Kidney (tissue), 14 donors: ENCODE results near the gene PRRG2. TPM values are rescaled to one million over a fixed set of nuclear protein-coding genes. Genes with fewer than 3 reads are reported as not detected.

Experiments used
- DNase-seq, 5 donors: peaks; one replicate each; pipeline ENCODE4 v3.0.0-alpha.2; 2013 to 2020
- FAIRE-seq: peaks from 2 replicates; lab custom pipeline; 2012; peaks lifted over from hg19 to GRCh38; lab: Jason Lieb, UNC
- H3K27ac ChIP-seq, 2 donors: one replicate each; pipeline ENCODE4 v1.7.0; 2013; ENCODE audit warnings: low read depth in 2 of 2, low read length in 2 of 2, inconsistent platforms in 1 of 2
- H3K27me3 ChIP-seq: one replicate; pipeline ENCODE4 v1.7.1; 2013; ENCODE audit warnings: low read length, inconsistent platforms; ENCODE audit not compliant: control insufficient read depth, insufficient read depth
- H3K36me3 ChIP-seq, 3 donors: one replicate each; pipeline versions ENCODE4 v1.7.0 to v1.7.1; 2013; ENCODE audit warnings: low read length in 3 of 3, control low read depth in 1 of 3, inconsistent platforms in 1 of 3; ENCODE audit not compliant: insufficient read depth in 3 of 3, control insufficient read depth in 2 of 3
- H3K4me1 ChIP-seq, 3 donors: one replicate each; pipeline versions ENCODE4 v1.7.0 to v1.7.1; 2013; ENCODE audit warnings: low read length in 3 of 3, inconsistent platforms in 1 of 3, low read depth in 1 of 3; ENCODE audit not compliant: control insufficient read depth in 2 of 3, insufficient read depth in 2 of 3
- H3K4me3 ChIP-seq, 3 donors: one replicate each; pipeline versions ENCODE4 v1.7.0 to v1.8.1; 2013; ENCODE audit warnings: low read length in 3 of 3, control low read depth in 1 of 3, inconsistent platforms in 1 of 3
- H3K9ac ChIP-seq, 3 donors: one replicate each; pipeline versions ENCODE4 v1.7.0 to v1.7.1; 2013; ENCODE audit warnings: low read length in 3 of 3, control low read depth in 1 of 3, inconsistent platforms in 1 of 3
- H3K9me3 ChIP-seq, 3 donors: one replicate each; pipeline versions ENCODE4 v1.7.0 to v1.7.1; 2013; ENCODE audit warnings: low read length in 3 of 3, control low read depth in 1 of 3, inconsistent platforms in 1 of 3; ENCODE audit not compliant: control insufficient read depth in 2 of 3, insufficient read depth in 1 of 3
- intact Hi-C: fragments of 100-400 bp; cut with DNase I; formaldehyde crosslinking; loops from one replicate; pipeline ENCODE4 v1.11.1; 2022
- polyA plus RNA-seq: library from polyadenylated mRNA; stranded (reverse); fragments of 350-450 nt; fragmentation: Illumina TruSeq; extraction: RNeasy Lipid Tissue Mini Kit (QIAGEN cat#74804); gene quantifications from one replicate; pipeline ENCODE4 v1.2.3, GENCODE V29; 2014; ENCODE audit warnings: low read depth, low replicate concordance; ENCODE audit not compliant: insufficient read depth
- total RNA-seq: library from RNA; stranded (reverse); fragmentation: NEBNext Ultra II Directional; extraction: Animal tissue kit (Norgen Biotek cat#: 25700); gene quantifications from one replicate; pipeline ENCODE4 v1.2.1, GENCODE V29; 2021
- TF ChIP-seq, protein P1 (sequence below): IDR thresholded peaks from 3 replicates; pipeline ENCODE4 v1.5.1; 2012; ENCODE audit warnings: mild to moderate bottlenecking, moderate library complexity, borderline replicate concordance; ENCODE audit not compliant: insufficient read depth; ENCODE audit errors: extremely low read depth
- donor health status: control.
- donor health status: control.
- donor health status: control.
- donor health status: control.
- donor health status: control.
- donor health status: DM: yes; HTN: yes; CAD: no.
- donor health status: Normal renal cell carcinoma (clear cell type).

The PRRG2 gene
- total and polyA plus RNA-seq, 2 donors from 2014 or later = 14.9 to 17.6 TPM

DNA sequence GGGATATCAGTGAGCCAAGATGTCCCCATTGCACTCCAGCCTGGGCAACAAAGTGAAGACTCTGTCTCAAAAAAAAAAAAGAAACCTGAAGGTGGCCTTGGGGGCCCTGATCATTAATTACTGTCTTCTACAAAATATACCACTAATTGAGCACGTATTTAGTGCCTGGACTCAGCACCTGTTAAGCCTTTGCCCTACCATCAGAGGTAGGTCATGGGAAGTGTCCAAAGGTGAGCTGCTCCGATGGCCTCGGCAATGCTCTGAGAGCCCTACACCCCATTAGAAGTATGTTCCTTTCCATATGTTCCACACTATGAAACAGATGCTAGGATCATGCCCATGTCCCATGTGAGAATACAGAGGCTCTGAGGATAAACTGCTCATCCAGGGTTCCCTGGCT is 21.7 kb upstream of the PRRG2 start:
- peaks cover 2 to 28% (median 11%) of the 10 kb centered on the region in 3 donors for H3K36me3 ChIP-seq
- FAIRE-seq (no peak), DNase-seq (no peak)
- H3K4me1 ChIP-seq = no peaks in the 10 kb centered on the region
- no peaks in the 10 kb centered on the region for H3K9me3 ChIP-seq
- TF ChIP-seq, protein P1, sequence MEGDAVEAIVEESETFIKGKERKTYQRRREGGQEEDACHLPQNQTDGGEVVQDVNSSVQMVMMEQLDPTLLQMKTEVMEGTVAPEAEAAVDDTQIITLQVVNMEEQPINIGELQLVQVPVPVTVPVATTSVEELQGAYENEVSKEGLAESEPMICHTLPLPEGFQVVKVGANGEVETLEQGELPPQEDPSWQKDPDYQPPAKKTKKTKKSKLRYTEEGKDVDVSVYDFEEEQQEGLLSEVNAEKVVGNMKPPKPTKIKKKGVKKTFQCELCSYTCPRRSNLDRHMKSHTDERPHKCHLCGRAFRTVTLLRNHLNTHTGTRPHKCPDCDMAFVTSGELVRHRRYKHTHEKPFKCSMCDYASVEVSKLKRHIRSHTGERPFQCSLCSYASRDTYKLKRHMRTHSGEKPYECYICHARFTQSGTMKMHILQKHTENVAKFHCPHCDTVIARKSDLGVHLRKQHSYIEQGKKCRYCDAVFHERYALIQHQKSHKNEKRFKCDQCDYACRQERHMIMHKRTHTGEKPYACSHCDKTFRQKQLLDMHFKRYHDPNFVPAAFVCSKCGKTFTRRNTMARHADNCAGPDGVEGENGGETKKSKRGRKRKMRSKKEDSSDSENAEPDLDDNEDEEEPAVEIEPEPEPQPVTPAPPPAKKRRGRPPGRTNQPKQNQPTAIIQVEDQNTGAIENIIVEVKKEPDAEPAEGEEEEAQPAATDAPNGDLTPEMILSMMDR = no peak
- no peaks in the 10 kb centered on the region for H3K27me3 ChIP-seq
- intact Hi-C loops = no loop called here
- no peak overlapping the region for H3K4me3 ChIP-seq
- H3K27ac ChIP-seq = no peak overlapping the region
- no peak overlapping the region for H3K9ac ChIP-seq

DNA sequence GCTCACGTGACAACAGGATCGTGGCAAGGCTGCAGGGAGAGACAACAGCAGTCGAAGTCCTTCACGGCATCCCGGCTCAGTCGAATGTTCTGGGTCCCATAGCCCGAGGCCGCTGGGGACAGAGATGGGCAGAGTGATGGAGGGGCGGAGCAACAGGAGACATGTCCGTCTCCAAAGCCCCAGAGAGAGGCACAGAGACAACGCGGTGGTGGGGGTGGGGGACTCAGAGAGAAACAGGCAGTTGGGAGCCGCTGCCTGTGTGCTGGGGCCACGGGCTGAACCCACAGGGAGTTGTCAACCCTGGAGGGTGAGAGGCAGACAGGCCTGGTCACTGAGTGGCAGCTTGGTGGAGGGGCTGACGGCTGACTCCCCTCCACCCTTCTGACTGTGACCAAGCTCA is 21.2 kb upstream of the PRRG2 start:
- H3K4me3 ChIP-seq = no peak overlapping the region
- intact Hi-C loops = no loop called here
- peaks cover 2 to 28% (median 11%) of the 10 kb centered on the region in 3 donors for H3K36me3 ChIP-seq
- H3K9ac ChIP-seq = no peak overlapping the region
- no peak overlapping the region for H3K27ac ChIP-seq
- FAIRE-seq = no peak
- no peaks in the 10 kb centered on the region for H3K4me1 ChIP-seq
- DNase-seq = no peak
- no peaks in the 10 kb centered on the region for H3K9me3 ChIP-seq
- TF ChIP-seq, protein P1 = no peak
- no peaks in the 10 kb centered on the region for H3K27me3 ChIP-seq

DNA sequence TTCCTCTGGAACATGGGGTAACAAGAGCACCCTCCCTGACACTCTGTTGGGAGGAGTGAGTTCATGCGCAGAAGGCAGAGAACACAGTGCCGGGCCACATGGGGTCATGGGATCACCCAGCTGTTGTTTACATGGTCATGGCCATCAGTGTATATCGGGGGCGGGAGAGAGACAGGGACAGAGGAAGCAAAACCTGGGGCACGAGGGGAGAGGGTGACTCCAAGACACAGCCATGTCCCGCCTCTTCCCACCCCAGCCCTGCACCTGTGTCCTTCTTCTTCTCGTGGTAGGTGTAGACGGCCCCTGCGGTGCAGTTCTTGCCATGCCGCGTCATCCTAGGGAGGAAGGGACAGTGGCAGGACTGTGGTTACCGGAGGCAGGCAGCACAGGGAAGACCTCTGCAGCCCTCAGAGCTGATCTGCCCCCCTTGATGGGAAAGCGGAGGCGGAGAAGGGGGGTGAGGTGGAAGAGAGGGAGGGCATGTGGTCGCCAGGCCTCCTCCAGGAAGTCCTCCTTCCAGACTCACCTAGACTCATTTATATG is 20.7 kb upstream of the PRRG2 start:
- Histone ChIP-seq H3K27ac (no peak overlapping the region), H3K9me3 (no peaks in the 10 kb centered on the region), H3K27me3 (no peaks in the 10 kb centered on the region), H3K4me1 (peaks cover 0 to 2% (median 0%) of the 10 kb centered on the region in 3 donors), H3K9ac (no peak overlapping the region), H3K4me3 (no peak overlapping the region), H3K36me3 (peaks cover 2 to 28% (median 11%) of the 10 kb centered on the region in 3 donors)
- DNase-seq = no peak
- intact Hi-C loops = no loop called here
- FAIRE-seq = no peak
- TF ChIP-seq, protein P1 = no peak

DNA sequence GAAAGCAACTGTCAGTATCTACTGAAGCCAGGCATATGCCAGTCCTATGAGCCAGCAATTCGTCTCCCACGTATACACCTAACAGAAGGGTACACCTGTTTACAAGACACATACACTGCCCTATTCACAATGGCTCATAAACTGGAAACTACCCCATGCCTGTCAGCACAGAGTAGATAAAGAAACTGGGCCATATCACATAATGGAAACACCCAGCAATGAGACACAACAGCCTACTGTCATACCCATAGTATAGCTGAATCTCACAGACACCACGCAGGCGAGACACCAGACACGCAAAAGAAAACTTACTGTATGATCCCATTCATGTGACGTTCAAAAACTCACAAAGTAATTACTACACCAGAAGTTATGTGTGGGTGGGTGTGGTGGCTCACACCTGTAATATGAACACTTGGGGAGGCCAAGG is 16.5 kb upstream of the PRRG2 start:
- intact Hi-C loops = no loop called here
- H3K27me3 ChIP-seq = no peaks in the 10 kb centered on the region
- peaks cover 0 to 2% (median 0%) of the 10 kb centered on the region in 3 donors for H3K4me1 ChIP-seq
- peaks cover 0 to 4% (median 0%) of the 10 kb centered on the region in 3 donors for H3K36me3 ChIP-seq
- H3K9me3 ChIP-seq = no peaks in the 10 kb centered on the region
- H3K9ac ChIP-seq = no peak overlapping the region
- DNase-seq (no peak), FAIRE-seq (no peak)
- TF ChIP-seq, protein P1 = no peak
- no peak overlapping the region for H3K27ac ChIP-seq
- H3K4me3 ChIP-seq = no peak overlapping the region
